HepG2 (cell line): ENCODE results near the gene TSSK2. TPM values are rescaled to one million over a fixed set of nuclear protein-coding genes. Genes with fewer than 3 reads are reported as not detected.

ENCODE experiments used
- ATAC-seq: fragments of 200-7000 bp; cut with Tn5 transposase; 3 replicates; pipeline ENCODE4 v1.9.1; 2020; ENCODE audit warnings: mild to moderate bottlenecking, moderate library complexity
- BruUV-seq: library from RNA; stranded (reverse); fragments of 400-500 nt; replicated peaks from 2 replicates; lab custom pipeline; 2021; lab: Mats Ljungman, UMichigan
- CTCF ChIA-PET: fragments of 300-600 bp; formaldehyde crosslinking; extraction: SDS; loops from one replicate; lab custom pipeline; 2021; ENCODE audit warnings: low total read pairs, inconsistent platforms, low intra/inter-chr PET ratio; lab: Yijun Ruan, JAX
- POLR2A ChIA-PET: fragments of 350-600 bp; sonication (Branson Sonifier 250); formaldehyde crosslinking; loops from one replicate; lab custom pipeline; 2020; ENCODE audit warnings: antibody characterized with exemption, inconsistent platforms; lab: Yijun Ruan, JAX
- DNase-seq: peaks from one replicate; pipeline ENCODE4 v3.0.0-alpha.2; 2015; ENCODE audit warnings: low spot score
- FAIRE-seq: peaks from 3 replicates; lab custom pipeline; 2011; peaks lifted over from hg19 to GRCh38; lab: Jason Lieb, UNC
- H2AFZ ChIP-seq: one replicate; pipeline ENCODE4 v1.6.1; 2011; ENCODE audit warnings: low read length, inconsistent platforms
- H3K27ac ChIP-seq: fragments of 300-600 bp; 3 replicates; pipeline ENCODE4 v1.8.0; 2011; ENCODE audit warnings: mixed run types, mild to moderate bottlenecking, mixed read lengths, low read length, inconsistent platforms; ENCODE audit not compliant: insufficient read depth; ENCODE audit errors: extremely low read length
- H3K27me3 ChIP-seq, 2 experiments: fragments of 200-600 bp in 1 of 2; 2 replicates in 1 of 2; 3 replicates in 1 of 2; pipeline versions ENCODE4 v1.6.0 to v1.8.0; 2011; ENCODE audit warnings: low read length in 2 of 2, mild to moderate bottlenecking in 2 of 2, moderate library complexity in 2 of 2, inconsistent platforms in 1 of 2; ENCODE audit not compliant: insufficient read depth in 2 of 2, control insufficient read depth in 1 of 2
- H3K36me3 ChIP-seq, 2 experiments: fragments of 200-600 bp in 1 of 2; replicated peaks in 1 of 2; 2 replicates in 1 of 2; 3 replicates in 1 of 2; pipeline versions ENCODE4 v1.5.1 to v1.8.0; 2011; ENCODE audit warnings: low read length in 2 of 2, inconsistent platforms in 1 of 2; ENCODE audit not compliant: insufficient read depth in 2 of 2, control insufficient read depth in 1 of 2
- H3K4me1 ChIP-seq: 2 replicates; pipeline ENCODE4 v1.5.1; 2012; ENCODE audit warnings: low read length, inconsistent platforms; ENCODE audit not compliant: insufficient read depth
- H3K4me2 ChIP-seq: 2 replicates; pipeline ENCODE4 v1.6.0; 2011; ENCODE audit warnings: low read depth, low read length, inconsistent platforms
- H3K4me3 ChIP-seq, 3 experiments: fragments of 200-600 bp in 1 of 3; sonication (generic), shearing (Covaris generic) in 1 of 3; replicated peaks in 1 of 3; 2 replicates each; pipeline ENCODE4 v1.5.1; 2011 to 2016; ENCODE audit warnings: low read length in 3 of 3, inconsistent platforms in 2 of 3, low read depth in 2 of 3, mild to moderate bottlenecking in 2 of 3, control low read depth in 1 of 3, mixed read lengths in 1 of 3; ENCODE audit not compliant: insufficient read depth in 1 of 3
- H3K79me2 ChIP-seq: one replicate; pipeline ENCODE4 v1.6.1; 2011; ENCODE audit warnings: low read length, inconsistent platforms; ENCODE audit not compliant: insufficient read depth
- H3K9ac ChIP-seq: 2 replicates; pipeline ENCODE4 v1.6.0; 2011; ENCODE audit warnings: mild to moderate bottlenecking, low read depth, low read length, inconsistent platforms; ENCODE audit not compliant: insufficient read depth
- H3K9me3 ChIP-seq: 2 replicates; pipeline ENCODE4 v1.5.1; 2012; ENCODE audit warnings: mild to moderate bottlenecking, low read length
- H4K20me1 ChIP-seq: 2 replicates; pipeline ENCODE4 v1.6.0; 2011; ENCODE audit warnings: inconsistent platforms, mild to moderate bottlenecking, low read length, moderate library complexity; ENCODE audit not compliant: insufficient read depth
- HDAC1 ChIP-seq: sonication (generic); formaldehyde crosslinking; IDR thresholded peaks from 2 replicates; pipeline ENCODE4 v1.5.1; 2020; ENCODE audit warnings: mild to moderate bottlenecking, missing genetic modification reagents
- PAWR ChIP-seq: sonication (generic); formaldehyde crosslinking; IDR thresholded peaks from 2 replicates; pipeline ENCODE4 v1.4.0; 2020; ENCODE audit warnings: missing genetic modification reagents, mild to moderate bottlenecking, borderline replicate concordance
- WGBS: methylation state at CpG from one replicate; pipeline ENCODE4 v1.1.6; 2017; ENCODE audit warnings: low lambda C conversion rate; 5-methylcytosine and 5-hydroxymethylcytosine counted together
- in situ Hi-C: cut with HindIII; loops from 2 replicates; pipeline ENCODE4 v1.10.0; 2017; ENCODE audit warnings: low pct_unique_long_range_greater_than_20kb; ENCODE audit not compliant: extremely low pct_ligation_motif_present
- intact Hi-C: fragments of 100-400 bp; cut with micrococcal nuclease; formaldehyde crosslinking; loops from one replicate; pipeline ENCODE4 v1.10.0; 2022; ENCODE audit not compliant: unreplicated experiment
- polyA plus RNA-seq, 8 experiments: library from polyadenylated mRNA; depleted of rRNA in 3 of 8; stranded (reverse) in 7 of 8; unstranded in 1 of 8; fragments of >200 nt; fragmentation: Illumina TruSeq in 4 of 8; extraction: Trizol in 4 of 8; gene quantifications; 2 replicates each; pipeline versions ENCODE4 v1.2.1 to v1.2.3, GENCODE V29; 2011 to 2016; ENCODE audit warnings: low read depth in 4 of 8, missing spikeins in 1 of 8, mixed read lengths in 1 of 8; ENCODE audit not compliant: insufficient read depth in 1 of 8
- total RNA-seq, 5 experiments: library from RNA; depleted of rRNA; stranded (reverse); fragments of >200 nt; fragmentation: Illumina TruSeq; extraction: Trizol; gene quantifications; 2 replicates each; pipeline ENCODE4 v1.2.3, GENCODE V29; 2016; ENCODE audit warnings: low read depth in 1 of 5
- TF ChIP-seq, protein P1 (sequence below): IDR thresholded peaks from 2 replicates; pipeline ENCODE4 v1.6.1; 2016; ENCODE audit warnings: missing compliant biosample characterization, missing genetic modification reagents, borderline replicate concordance
- TF ChIP-seq, protein P2 (sequence below): sonication (generic); formaldehyde crosslinking; IDR thresholded peaks from 2 replicates; pipeline ENCODE4 v1.4.0; 2020; ENCODE audit warnings: missing genetic modification reagents
- TF ChIP-seq, protein P3 (sequence below): sonication (generic); formaldehyde crosslinking; IDR thresholded peaks from 2 replicates; pipeline ENCODE4 v1.5.0; 2020; ENCODE audit warnings: mild to moderate bottlenecking, missing genetic modification reagents
- TF ChIP-seq, protein P4 (sequence below): sonication (generic); formaldehyde crosslinking; IDR thresholded peaks from 2 replicates; pipeline ENCODE4 v1.4.0; 2020; ENCODE audit warnings: missing genetic modification reagents, borderline replicate concordance
- TF ChIP-seq, protein P5 (sequence below): sonication (generic); formaldehyde crosslinking; IDR thresholded peaks from 2 replicates; pipeline ENCODE4 v1.4.0; 2020; ENCODE audit warnings: missing genetic modification reagents
- TF ChIP-seq, protein P6 (sequence below): sonication (generic); formaldehyde crosslinking; IDR thresholded peaks from 2 replicates; pipeline ENCODE4 v1.5.0; 2020; ENCODE audit warnings: missing genetic modification reagents, mild to moderate bottlenecking, borderline replicate concordance

The TSSK2 gene
- total and polyA plus RNA-seq, 2 of the 13 experiments (the other 11 are each of a cell fraction or from before 2014, with no cell fraction given), result not detected

DNA sequence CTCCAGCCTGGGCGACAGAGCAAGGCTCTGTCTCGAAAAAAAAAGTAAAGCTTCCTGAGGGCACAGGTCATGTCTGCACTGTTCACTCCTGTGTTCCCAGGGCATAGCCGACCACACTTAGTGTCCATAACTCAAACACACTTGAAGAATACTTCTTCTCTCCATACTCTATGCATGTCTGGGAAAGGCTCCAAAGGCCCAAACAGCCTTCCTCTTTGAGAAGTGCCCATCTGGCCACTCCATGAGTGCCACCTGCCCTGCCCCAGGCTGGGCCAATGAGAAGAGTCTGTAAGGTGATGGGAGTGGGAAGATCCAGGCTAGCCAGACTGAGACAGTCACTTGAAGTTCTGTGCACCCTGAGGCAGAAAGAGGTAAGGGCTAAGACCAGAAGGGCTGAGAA is 33.6 kb upstream of the TSSK2 start (continued):
- TF ChIP-seq, protein P1, sequence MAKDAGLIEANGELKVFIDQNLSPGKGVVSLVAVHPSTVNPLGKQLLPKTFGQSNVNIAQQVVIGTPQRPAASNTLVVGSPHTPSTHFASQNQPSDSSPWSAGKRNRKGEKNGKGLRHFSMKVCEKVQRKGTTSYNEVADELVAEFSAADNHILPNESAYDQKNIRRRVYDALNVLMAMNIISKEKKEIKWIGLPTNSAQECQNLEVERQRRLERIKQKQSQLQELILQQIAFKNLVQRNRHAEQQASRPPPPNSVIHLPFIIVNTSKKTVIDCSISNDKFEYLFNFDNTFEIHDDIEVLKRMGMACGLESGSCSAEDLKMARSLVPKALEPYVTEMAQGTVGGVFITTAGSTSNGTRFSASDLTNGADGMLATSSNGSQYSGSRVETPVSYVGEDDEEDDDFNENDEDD (CRISPR knock-in tag), result no peak
- TF ChIP-seq PAWR, result no peak
- TF ChIP-seq HDAC1 (CRISPR knock-in tag), result no peak
- TF ChIP-seq, protein P2, sequence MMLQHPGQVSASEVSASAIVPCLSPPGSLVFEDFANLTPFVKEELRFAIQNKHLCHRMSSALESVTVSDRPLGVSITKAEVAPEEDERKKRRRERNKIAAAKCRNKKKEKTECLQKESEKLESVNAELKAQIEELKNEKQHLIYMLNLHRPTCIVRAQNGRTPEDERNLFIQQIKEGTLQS (CRISPR knock-in tag), result no peak

DNA sequence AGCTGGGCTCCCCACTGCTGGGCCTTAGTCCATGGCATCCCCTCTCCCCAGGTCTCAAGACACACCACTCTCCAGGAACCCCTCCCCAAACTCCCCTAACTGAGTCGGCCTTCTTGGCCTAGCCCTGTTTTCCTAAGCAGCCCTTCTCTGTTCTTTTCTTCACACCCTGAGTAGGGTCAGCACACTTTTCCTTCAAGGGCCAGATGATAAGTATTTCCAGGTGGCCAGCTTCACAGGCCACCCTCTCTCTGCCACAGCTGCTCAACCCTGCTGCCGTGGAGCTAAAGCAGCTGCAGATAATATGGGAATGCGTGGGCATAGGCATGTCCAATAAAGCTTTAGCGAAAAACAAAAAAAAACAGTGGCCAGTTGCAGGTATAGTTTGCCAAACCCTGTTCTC is 33.0 kb upstream of the TSSK2 start:
- H3K27me3 ChIP-seq, result no peaks in the 10 kb centered on the region; a peak in 1 of 5 replicates
- no TSS peak for BruUV-seq
- intact Hi-C loops (no loop called here), in situ Hi-C loops (no loop called here)
- no peak overlapping the region for H3K4me3 ChIP-seq
- H3K4me1 ChIP-seq, result no peaks in the 10 kb centered on the region
- peaks cover 35% of the 10 kb centered on the region for H3K79me2 ChIP-seq
- CTCF ChIA-PET, result no interaction called here
- POLR2A ChIA-PET, result no interaction called here
- no peak overlapping the region for H3K4me2 ChIP-seq
- whole genome bisulfite sequencing, result 97% methylated on average over 4 of the region's 4 CpGs
- H4K20me1 ChIP-seq, result no peaks in the 10 kb centered on the region
- no peak overlapping the region for H3K27ac ChIP-seq
- ATAC-seq, result no peak
- DNase-seq, result no peak
- no peak overlapping the region for H2AFZ ChIP-seq
- no peak for FAIRE-seq
- H3K36me3 ChIP-seq, result peaks cover 4 to 15% of the 10 kb centered on the region in 2 experiments; a peak in 4 of 5 replicates
- no peak overlapping the region for H3K9ac ChIP-seq
- no peaks in the 10 kb centered on the region for H3K9me3 ChIP-seq
- TF ChIP-seq, protein P3, sequence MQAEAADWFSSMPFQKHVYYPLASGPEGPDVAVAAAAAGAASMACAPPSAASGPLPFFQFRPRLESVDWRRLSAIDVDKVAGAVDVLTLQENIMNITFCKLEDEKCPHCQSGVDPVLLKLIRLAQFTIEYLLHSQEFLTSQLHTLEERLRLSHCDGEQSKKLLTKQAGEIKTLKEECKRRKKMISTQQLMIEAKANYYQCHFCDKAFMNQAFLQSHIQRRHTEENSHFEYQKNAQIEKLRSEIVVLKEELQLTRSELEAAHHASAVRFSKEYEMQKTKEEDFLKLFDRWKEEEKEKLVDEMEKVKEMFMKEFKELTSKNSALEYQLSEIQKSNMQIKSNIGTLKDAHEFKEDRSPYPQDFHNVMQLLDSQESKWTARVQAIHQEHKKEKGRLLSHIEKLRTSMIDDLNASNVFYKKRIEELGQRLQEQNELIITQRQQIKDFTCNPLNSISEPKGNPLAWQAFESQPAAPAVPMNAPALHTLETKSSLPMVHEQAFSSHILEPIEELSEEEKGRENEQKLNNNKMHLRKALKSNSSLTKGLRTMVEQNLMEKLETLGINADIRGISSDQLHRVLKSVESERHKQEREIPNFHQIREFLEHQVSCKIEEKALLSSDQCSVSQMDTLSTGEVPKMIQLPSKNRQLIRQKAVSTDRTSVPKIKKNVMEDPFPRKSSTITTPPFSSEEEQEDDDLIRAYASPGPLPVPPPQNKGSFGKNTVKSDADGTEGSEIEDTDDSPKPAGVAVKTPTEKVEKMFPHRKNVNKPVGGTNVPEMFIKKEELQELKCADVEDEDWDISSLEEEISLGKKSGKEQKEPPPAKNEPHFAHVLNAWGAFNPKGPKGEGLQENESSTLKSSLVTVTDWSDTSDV (CRISPR knock-in tag), result no peak
- TF ChIP-seq, protein P4, sequence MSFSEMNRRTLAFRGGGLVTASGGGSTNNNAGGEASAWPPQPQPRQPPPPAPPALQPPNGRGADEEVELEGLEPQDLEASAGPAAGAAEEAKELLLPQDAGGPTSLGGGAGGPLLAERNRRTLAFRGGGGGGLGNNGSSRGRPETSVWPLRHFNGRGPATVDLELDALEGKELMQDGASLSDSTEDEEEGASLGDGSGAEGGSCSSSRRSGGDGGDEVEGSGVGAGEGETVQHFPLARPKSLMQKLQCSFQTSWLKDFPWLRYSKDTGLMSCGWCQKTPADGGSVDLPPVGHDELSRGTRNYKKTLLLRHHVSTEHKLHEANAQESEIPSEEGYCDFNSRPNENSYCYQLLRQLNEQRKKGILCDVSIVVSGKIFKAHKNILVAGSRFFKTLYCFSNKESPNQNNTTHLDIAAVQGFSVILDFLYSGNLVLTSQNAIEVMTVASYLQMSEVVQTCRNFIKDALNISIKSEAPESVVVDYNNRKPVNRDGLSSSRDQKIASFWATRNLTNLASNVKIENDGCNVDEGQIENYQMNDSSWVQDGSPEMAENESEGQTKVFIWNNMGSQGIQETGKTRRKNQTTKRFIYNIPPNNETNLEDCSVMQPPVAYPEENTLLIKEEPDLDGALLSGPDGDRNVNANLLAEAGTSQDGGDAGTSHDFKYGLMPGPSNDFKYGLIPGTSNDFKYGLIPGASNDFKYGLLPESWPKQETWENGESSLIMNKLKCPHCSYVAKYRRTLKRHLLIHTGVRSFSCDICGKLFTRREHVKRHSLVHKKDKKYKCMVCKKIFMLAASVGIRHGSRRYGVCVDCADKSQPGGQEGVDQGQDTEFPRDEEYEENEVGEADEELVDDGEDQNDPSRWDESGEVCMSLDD (CRISPR knock-in tag), result no peak
- TF ChIP-seq, protein P5, sequence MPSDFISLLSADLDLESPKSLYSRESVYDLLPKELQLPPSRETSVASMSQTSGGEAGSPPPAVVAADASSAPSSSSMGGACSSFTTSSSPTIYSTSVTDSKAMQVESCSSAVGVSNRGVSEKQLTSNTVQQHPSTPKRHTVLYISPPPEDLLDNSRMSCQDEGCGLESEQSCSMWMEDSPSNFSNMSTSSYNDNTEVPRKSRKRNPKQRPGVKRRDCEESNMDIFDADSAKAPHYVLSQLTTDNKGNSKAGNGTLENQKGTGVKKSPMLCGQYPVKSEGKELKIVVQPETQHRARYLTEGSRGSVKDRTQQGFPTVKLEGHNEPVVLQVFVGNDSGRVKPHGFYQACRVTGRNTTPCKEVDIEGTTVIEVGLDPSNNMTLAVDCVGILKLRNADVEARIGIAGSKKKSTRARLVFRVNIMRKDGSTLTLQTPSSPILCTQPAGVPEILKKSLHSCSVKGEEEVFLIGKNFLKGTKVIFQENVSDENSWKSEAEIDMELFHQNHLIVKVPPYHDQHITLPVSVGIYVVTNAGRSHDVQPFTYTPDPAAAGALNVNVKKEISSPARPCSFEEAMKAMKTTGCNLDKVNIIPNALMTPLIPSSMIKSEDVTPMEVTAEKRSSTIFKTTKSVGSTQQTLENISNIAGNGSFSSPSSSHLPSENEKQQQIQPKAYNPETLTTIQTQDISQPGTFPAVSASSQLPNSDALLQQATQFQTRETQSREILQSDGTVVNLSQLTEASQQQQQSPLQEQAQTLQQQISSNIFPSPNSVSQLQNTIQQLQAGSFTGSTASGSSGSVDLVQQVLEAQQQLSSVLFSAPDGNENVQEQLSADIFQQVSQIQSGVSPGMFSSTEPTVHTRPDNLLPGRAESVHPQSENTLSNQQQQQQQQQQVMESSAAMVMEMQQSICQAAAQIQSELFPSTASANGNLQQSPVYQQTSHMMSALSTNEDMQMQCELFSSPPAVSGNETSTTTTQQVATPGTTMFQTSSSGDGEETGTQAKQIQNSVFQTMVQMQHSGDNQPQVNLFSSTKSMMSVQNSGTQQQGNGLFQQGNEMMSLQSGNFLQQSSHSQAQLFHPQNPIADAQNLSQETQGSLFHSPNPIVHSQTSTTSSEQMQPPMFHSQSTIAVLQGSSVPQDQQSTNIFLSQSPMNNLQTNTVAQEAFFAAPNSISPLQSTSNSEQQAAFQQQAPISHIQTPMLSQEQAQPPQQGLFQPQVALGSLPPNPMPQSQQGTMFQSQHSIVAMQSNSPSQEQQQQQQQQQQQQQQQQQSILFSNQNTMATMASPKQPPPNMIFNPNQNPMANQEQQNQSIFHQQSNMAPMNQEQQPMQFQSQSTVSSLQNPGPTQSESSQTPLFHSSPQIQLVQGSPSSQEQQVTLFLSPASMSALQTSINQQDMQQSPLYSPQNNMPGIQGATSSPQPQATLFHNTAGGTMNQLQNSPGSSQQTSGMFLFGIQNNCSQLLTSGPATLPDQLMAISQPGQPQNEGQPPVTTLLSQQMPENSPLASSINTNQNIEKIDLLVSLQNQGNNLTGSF (CRISPR knock-in tag), result no peak
- TF ChIP-seq, protein P6, sequence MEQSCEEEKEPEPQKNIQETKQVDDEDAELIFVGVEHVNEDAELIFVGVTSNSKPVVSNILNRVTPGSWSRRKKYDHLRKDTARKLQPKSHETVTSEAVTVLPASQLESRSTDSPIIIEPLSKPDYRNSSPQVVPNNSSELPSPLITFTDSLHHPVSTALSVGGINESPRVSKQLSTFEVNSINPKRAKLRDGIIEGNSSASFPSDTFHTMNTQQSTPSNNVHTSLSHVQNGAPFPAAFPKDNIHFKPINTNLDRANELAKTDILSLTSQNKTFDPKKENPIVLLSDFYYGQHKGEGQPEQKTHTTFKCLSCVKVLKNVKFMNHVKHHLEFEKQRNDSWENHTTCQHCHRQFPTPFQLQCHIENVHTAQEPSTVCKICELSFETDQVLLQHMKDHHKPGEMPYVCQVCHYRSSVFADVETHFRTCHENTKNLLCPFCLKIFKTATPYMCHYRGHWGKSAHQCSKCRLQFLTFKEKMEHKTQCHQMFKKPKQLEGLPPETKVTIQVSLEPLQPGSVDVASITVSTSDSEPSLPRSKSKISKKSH (CRISPR knock-in tag), result no peak
